ENCODE data around the gene PGLYRP1.

DNA sequence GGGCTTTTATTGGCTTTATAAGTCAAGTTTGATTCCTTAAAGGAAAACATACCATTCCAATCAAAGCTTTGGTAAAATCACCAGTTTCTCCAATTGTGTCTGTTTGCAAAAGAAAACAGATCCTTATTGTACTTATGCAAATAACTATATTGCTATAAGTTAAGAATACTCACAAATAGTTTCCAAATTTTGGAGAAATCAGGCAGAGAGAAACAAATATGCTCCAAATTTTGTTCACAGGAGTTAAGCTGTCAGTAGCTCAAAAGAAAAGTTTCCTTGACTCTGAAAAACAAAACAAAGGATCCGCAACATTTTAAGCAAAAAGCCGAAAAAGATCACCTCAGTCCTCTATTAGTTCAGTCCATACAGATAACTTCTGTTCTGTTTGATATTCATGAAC is 37.2 kb upstream of the PGLYRP1 start:
- TF ChIP-seq CTCF (IDR thresholded peaks at IDR 0.05) = no peak
- TF ChIP-seq POLR2AphosphoS5 (IDR thresholded peaks at IDR 0.05) = no peak
- TF ChIP-seq POLR2A (IDR thresholded peaks at IDR 0.05) = no peak
